ENCODE measurements around the gene HNF4A. TPM values are rescaled to one million over a fixed set of nuclear protein-coding genes. Genes with fewer than 3 reads are reported as not detected.

Gene HNF4A
- total and polyA plus RNA-seq, 2 of the 13 experiments (the other 11 are each of a cell fraction or from before 2014, with no cell fraction given), result 80.9 to 169 TPM

- no peak for TF ChIP-seq TERF1 (CRISPR knock-in tag; IDR thresholded peaks at IDR 0.05)
- TF ChIP-seq HNRNPK (IDR thresholded peaks at IDR 0.05; ENCODE audit: low read depth, low read length, poor library complexity, severe bottlenecking), result no peak
- no peak for TF ChIP-seq ZSCAN21 (CRISPR knock-in tag; IDR thresholded peaks at IDR 0.05; ENCODE audit: borderline replicate concordance)
- no peak for TF ChIP-seq ZNF143 (CRISPR knock-in tag; IDR thresholded peaks at IDR 0.05)
- no peak for TF ChIP-seq ZNF263 (CRISPR knock-in tag; IDR thresholded peaks at IDR 0.05)
- TF ChIP-seq ZNF280B (CRISPR knock-in tag; IDR thresholded peaks at IDR 0.05; ENCODE audit: borderline replicate concordance), result 0 out of 2 replicates have a peak, but pooled peaks have one; percentile 58
- no peak for TF ChIP-seq POGK (CRISPR knock-in tag; conservative IDR thresholded peaks at IDR 0.05)
- peak; percentile 39 for TF ChIP-seq RBM22 (optimal IDR thresholded peaks at IDR 0.05; ENCODE audit: low read length)
- no peak for TF ChIP-seq ZNF770 (CRISPR knock-in tag; IDR thresholded peaks at IDR 0.05)
- peak; percentile 72; the same call in 1 of the 2 replicates for TF ChIP-seq ATF7-NPFF (CRISPR knock-in tag; IDR thresholded peaks at IDR 0.05; ENCODE audit: low read depth)
- TF ChIP-seq REXO4 (CRISPR knock-in tag; IDR thresholded peaks at IDR 0.05; ENCODE audit: borderline replicate concordance), result no peak
- no peak for TF ChIP-seq NAIF1 (CRISPR knock-in tag; IDR thresholded peaks at IDR 0.05; ENCODE audit: borderline replicate concordance)
- TF ChIP-seq HIC2 (CRISPR knock-in tag; IDR thresholded peaks at IDR 0.05; ENCODE audit: low read depth), result no peak
- no peak for TF ChIP-seq ZNF224 (CRISPR knock-in tag; IDR thresholded peaks at IDR 0.05)
- no peak for TF ChIP-seq ZNF644 (CRISPR knock-in tag; IDR thresholded peaks at IDR 0.05; ENCODE audit: low read depth)
- TF ChIP-seq ZNF33B (CRISPR knock-in tag; IDR thresholded peaks at IDR 0.05), result 0 out of 2 replicates have a peak, but pooled peaks have one; percentile 12
- TF ChIP-seq HOXA9 (CRISPR knock-in tag; IDR thresholded peaks at IDR 0.05; ENCODE audit: borderline replicate concordance), result no peak
- no peak; the same call in 1 of the 2 replicates for TF ChIP-seq ZNF281 (CRISPR knock-in tag; IDR thresholded peaks at IDR 0.05; ENCODE audit: borderline replicate concordance)
These were observed 58.8 kb downstream of the HNF4A start (continued) for GRCh38 chr20:44414346-44414714.
